ENCODE data around the gene NRBP1. TPM values are rescaled to one million over a fixed set of nuclear protein-coding genes. Genes with fewer than 3 reads are reported as not detected.

NRBP1 gene
- 170 TPM for polyA plus RNA-seq (2013, experiment 1 of 4)
- 177 TPM for polyA plus RNA-seq (2013, experiment 2 of 4)
- polyA plus RNA-seq (2013, experiment 3 of 4), result 113 TPM
- 131 TPM for polyA plus RNA-seq (2013, experiment 4 of 4)

- WGBS, 2 experiments, result 0% methylated on average over 75 of the region's 75 CpGs
- Histone ChIP-seq H3K4me1 (ENCODE audit: control insufficient read depth, insufficient read depth, low read length) (peaks cover 8% of the 10 kb centered on the region), H3K36me3 (ENCODE audit: control insufficient read depth, insufficient read depth, low read length) (peaks cover 4% of the 10 kb centered on the region), H3K27me3 (ENCODE audit: control insufficient read depth, insufficient read depth, low read length, poor library complexity, severe bottlenecking) (no peaks in the 10 kb centered on the region), H3K27ac (ENCODE audit: insufficient read depth, low read depth, low read length, poor library complexity, severe bottlenecking) (peak within 1 kb of the TSS; percentile 91), H3K4me3 (ENCODE audit: insufficient read depth, low read depth, low read length) (peak within 1 kb of the TSS; percentile 94), H3K9me3 (ENCODE audit: control insufficient read depth, low read length) (no peaks in the 10 kb centered on the region)
These were observed at the start of gene NRBP1 for GRCh38 chr2:27428213-27428977. TSS of gene NRBP1 (plus strand) at chr2:27428631. CDS start at chr2:27433274, 4,643 bp downstream.

- Histone ChIP-seq H3K9me3 (ENCODE audit: control insufficient read depth, low read length) (no peaks in the 10 kb centered on the region), H3K27me3 (ENCODE audit: control insufficient read depth, insufficient read depth, low read length, poor library complexity, severe bottlenecking) (no peaks in the 10 kb centered on the region), H3K4me3 (ENCODE audit: insufficient read depth, low read depth, low read length) (peak overlapping the region; percentile 83), H3K27ac (ENCODE audit: insufficient read depth, low read depth, low read length, poor library complexity, severe bottlenecking) (no peak overlapping the region), H3K36me3 (ENCODE audit: control insufficient read depth, insufficient read depth, low read length) (peaks cover 66% of the 10 kb centered on the region), H3K4me1 (ENCODE audit: control insufficient read depth, insufficient read depth, low read length) (peaks cover 16% of the 10 kb centered on the region)
- WGBS, 2 experiments, result 91% methylated on average over 9 of the region's 9 CpGs
These were observed 49.6 kb upstream of the NRBP1 start for GRCh38 chr2:27378809-27379290.

DNA sequence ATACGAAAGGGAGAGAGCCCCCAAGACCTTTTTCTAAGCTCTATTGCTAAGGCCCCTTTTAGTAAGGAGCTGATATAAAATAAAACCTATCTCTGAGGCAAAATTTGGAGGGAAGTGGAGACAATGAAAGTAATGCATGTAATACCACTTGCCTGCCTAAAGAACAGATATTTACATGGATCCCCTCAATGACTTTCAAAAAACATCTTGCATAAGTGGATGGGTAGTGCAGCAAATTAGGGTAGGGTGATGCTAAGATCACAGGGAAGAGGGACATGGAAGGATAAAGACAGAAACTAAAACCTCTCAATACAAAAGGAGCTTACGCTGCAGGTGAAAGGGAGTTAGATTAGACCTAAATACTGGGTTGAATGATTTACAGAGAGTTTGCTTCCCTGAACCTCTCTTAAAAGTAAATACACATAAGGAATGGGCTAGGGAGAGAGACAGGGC lies 49.0 kb upstream of the NRBP1 start:
- peaks cover 68% of the 10 kb centered on the region for H3K36me3 ChIP-seq (ENCODE audit: control insufficient read depth, insufficient read depth, low read length)
- 91 to 95% methylated on average over 1 to 2 of the region's 2 CpGs for WGBS, 2 experiments
- H3K4me3 ChIP-seq (ENCODE audit: insufficient read depth, low read depth, low read length), result peak overlapping the region; percentile 83
- H3K27ac ChIP-seq (ENCODE audit: insufficient read depth, low read depth, low read length, poor library complexity, severe bottlenecking), result no peak overlapping the region
- H3K4me1 ChIP-seq (ENCODE audit: control insufficient read depth, insufficient read depth, low read length), result peaks cover 16% of the 10 kb centered on the region
- H3K9me3 ChIP-seq (ENCODE audit: control insufficient read depth, low read length), result no peaks in the 10 kb centered on the region
- H3K27me3 ChIP-seq (ENCODE audit: control insufficient read depth, insufficient read depth, low read length, poor library complexity, severe bottlenecking), result no peaks in the 10 kb centered on the region

GRCh38 chr2:27379836-27380625 lies 48.4 kb upstream of the NRBP1 start:
- Histone ChIP-seq H3K4me3 (ENCODE audit: insufficient read depth, low read depth, low read length) (peak overlapping the region; percentile 83), H3K4me1 (ENCODE audit: control insufficient read depth, insufficient read depth, low read length) (peaks cover 16% of the 10 kb centered on the region), H3K9me3 (ENCODE audit: control insufficient read depth, low read length) (no peaks in the 10 kb centered on the region), H3K27me3 (ENCODE audit: control insufficient read depth, insufficient read depth, low read length, poor library complexity, severe bottlenecking) (no peaks in the 10 kb centered on the region), H3K27ac (ENCODE audit: insufficient read depth, low read depth, low read length, poor library complexity, severe bottlenecking) (peak overlapping the region; percentile 87), H3K36me3 (ENCODE audit: control insufficient read depth, insufficient read depth, low read length) (peaks cover 67% of the 10 kb centered on the region)
- WGBS, 2 experiments, result 2 to 3% methylated on average over 35 of the region's 35 CpGs

- WGBS, 2 experiments, result 25% methylated on average over 67 of the region's 67 CpGs
- H3K27me3 ChIP-seq (ENCODE audit: control insufficient read depth, insufficient read depth, low read length, poor library complexity, severe bottlenecking), result no peaks in the 10 kb centered on the region
- H3K9me3 ChIP-seq (ENCODE audit: control insufficient read depth, low read length), result no peaks in the 10 kb centered on the region
- H3K4me3 ChIP-seq (ENCODE audit: insufficient read depth, low read depth, low read length), result peak within 1 kb of the TSS; percentile 83
- H3K27ac ChIP-seq (ENCODE audit: insufficient read depth, low read depth, low read length, poor library complexity, severe bottlenecking), result peak within 1 kb of the TSS; percentile 87
- H3K4me1 ChIP-seq (ENCODE audit: control insufficient read depth, insufficient read depth, low read length), result peaks cover 16% of the 10 kb centered on the region
- H3K36me3 ChIP-seq (ENCODE audit: control insufficient read depth, insufficient read depth, low read length), result peaks cover 63% of the 10 kb centered on the region
These were observed 47.5 kb upstream of the NRBP1 start, which contains the start of gene ZNF513 for GRCh38 chr2:27380626-27381545. TSS of gene ZNF513 (minus strand) at chr2:27380734. CDS start at chr2:27380526, 208 bp downstream.

DNA sequence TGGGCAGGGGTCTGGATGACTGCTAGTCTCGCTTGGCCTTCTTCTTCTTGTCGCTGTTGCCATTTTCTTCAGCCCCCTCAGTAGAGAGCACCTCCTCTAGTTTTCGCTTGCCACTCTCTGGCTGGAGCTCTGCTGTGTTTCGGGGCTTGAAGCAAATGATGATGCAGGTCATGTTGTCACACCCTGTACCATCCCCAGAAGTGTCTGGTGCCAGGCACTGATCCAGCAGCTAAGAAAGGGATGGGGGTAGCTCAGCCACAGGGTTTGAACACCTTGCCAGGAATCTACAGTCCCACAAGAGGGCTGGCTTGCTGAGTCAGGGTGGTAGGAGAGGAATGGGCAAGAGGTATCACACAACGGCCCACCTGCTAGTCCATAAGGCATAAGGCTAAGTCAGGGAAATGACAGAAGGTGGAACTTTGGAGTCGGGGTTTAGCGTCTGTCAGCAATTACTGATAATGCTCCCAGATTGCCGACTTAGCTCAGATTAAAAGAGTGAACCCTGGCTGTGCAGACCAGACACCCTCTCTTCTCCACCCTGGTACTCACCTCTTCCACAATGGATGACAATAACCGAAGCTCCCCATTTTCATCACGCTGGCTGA lies 46.8 kb upstream of the NRBP1 start:
- peaks cover 59% of the 10 kb centered on the region for H3K36me3 ChIP-seq (ENCODE audit: control insufficient read depth, insufficient read depth, low read length)
- no peaks in the 10 kb centered on the region for H3K27me3 ChIP-seq (ENCODE audit: control insufficient read depth, insufficient read depth, low read length, poor library complexity, severe bottlenecking)

DNA sequence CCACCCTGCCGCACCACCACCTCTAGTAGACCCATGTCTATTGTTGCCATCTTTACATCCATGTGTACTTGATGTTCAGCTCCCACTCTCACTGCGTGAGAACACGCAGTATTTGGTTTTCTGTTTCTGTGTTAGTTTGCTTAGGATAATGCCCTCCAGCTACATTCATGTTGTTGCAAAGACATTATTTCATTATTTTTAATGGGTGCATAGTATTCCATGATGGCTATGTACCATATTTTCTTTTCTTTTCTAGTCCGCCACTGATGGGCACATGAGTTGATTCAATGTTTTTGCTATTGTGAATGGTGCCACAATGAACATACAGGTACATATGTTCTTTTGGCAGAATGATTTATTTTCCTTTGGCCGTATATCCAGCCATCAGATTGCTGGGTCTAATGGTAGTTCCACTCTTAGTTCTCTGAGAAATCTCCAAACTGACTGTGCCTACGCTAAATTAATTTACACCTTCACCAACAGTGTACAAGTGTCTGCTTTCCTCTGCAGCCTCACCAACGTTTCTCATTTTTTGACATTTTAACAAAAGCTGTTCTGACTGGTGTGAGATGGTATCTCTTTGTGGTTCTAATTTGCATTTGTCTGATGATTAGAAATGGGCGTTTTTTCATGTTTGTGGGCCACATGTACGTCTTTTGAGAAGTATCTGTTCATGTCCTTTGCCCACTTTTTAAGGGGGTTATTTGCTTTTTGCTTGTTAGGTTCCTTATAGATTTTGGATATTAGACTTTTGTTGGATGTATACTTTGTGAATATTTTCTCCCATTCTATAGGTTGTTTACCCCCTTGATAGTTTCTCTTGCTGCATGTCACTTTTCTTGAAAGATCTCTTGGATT lies 37.4 kb upstream of the NRBP1 start:
- Histone ChIP-seq H3K4me3 (ENCODE audit: insufficient read depth, low read depth, low read length) (no peak overlapping the region), H3K4me1 (ENCODE audit: control insufficient read depth, insufficient read depth, low read length) (no peaks in the 10 kb centered on the region), H3K36me3 (ENCODE audit: control insufficient read depth, insufficient read depth, low read length) (peaks cover 3% of the 10 kb centered on the region), H3K27ac (ENCODE audit: insufficient read depth, low read depth, low read length, poor library complexity, severe bottlenecking) (no peak overlapping the region), H3K9me3 (ENCODE audit: control insufficient read depth, low read length) (no peaks in the 10 kb centered on the region), H3K27me3 (ENCODE audit: control insufficient read depth, insufficient read depth, low read length, poor library complexity, severe bottlenecking) (no peaks in the 10 kb centered on the region)
- 94 to 98% methylated on average over 9 of the region's 9 CpGs for WGBS, 2 experiments

More for the DNA sequence above, 46.8 kb upstream of the NRBP1 start:
- WGBS, 2 experiments, result 95% methylated on average over 10 of the region's 10 CpGs
- Histone ChIP-seq H3K4me3 (ENCODE audit: insufficient read depth, low read depth, low read length) (no peak overlapping the region), H3K4me1 (ENCODE audit: control insufficient read depth, insufficient read depth, low read length) (peaks cover 16% of the 10 kb centered on the region), H3K9me3 (ENCODE audit: control insufficient read depth, low read length) (no peaks in the 10 kb centered on the region), H3K27ac (ENCODE audit: insufficient read depth, low read depth, low read length, poor library complexity, severe bottlenecking) (peak overlapping the region; percentile 87)

DNA sequence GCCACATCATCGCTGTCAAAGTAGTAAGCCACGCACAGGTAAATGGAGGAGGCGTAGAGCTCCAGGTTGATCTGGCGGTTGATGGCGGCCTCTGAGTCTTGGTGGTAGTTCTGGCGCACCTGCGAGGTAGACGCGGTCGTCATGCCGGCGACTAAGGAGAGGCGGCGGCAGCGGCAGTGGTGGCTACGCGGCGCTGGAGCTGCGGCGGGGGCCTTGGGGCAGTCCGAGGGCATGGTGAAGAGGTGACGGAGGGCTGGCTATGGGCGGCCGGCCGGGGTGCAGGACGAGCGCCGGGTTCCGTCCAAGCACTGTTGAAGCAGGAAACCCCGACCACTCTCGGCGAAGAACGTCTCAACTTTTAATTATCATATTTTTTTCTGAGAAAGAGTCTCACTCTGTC lies 35.2 kb upstream of the NRBP1 start:
- H3K27me3 ChIP-seq (ENCODE audit: control insufficient read depth, insufficient read depth, low read length, poor library complexity, severe bottlenecking), result no peaks in the 10 kb centered on the region
- H3K36me3 ChIP-seq (ENCODE audit: control insufficient read depth, insufficient read depth, low read length), result no peaks in the 10 kb centered on the region

More for the DNA sequence above, 35.2 kb upstream of the NRBP1 start:
- Histone ChIP-seq H3K4me1 (ENCODE audit: control insufficient read depth, insufficient read depth, low read length) (no peaks in the 10 kb centered on the region), H3K4me3 (ENCODE audit: insufficient read depth, low read depth, low read length) (no peak overlapping the region), H3K9me3 (ENCODE audit: control insufficient read depth, low read length) (no peaks in the 10 kb centered on the region), H3K27ac (ENCODE audit: insufficient read depth, low read depth, low read length, poor library complexity, severe bottlenecking) (no peak overlapping the region)
- 96 to 97% methylated on average over 33 of the region's 33 CpGs for WGBS, 2 experiments
